Measurements from ENCODE around the gene GRIP2.

GRIP2 gene

DNA sequence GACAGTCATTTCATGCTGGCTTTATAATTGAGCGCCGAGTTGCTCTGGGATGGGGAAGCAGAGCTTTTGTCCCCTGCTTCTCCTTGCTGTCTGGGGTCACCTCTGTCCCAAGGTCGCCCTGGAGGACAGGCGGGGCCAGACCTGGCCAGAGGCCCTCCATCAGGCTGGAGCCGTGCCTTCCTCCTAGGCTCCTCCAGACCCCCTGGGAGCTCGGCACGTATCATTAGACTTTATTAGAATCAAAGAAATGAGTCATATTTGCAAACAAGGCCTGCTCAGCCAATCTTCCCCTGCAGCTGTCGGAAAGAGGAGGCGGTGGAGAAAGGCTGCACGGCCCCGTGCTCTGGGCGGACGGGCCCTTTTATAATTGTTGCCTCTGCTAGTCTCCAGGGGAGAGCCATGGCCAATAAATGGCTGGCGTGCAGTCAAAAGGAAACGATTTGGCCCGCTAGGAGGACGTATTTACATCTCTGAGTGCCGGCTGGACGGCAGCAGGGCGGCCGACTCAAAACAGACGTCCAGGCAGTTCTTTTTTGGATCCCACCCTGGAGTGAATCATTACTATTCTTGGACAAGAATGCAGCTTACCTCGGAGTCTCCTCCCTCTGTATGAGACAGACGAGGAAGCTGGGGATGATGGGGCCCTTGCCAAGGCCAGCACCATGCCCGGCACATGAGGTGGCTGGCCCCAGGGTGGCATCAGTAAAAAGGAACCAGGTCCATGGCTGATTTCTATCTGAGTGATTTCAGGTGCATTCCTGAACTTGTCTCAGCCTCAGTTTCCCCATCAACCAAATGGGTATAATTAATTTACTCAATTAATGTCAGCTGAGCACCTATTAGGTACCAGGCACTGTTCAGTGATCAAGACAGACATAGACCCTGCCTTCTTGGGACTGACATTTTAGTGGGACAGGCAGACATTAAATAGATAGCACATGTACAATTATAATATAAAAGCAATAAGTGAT is 87.1 kb downstream of the GRIP2 start:
- DNase-seq (ENCODE audit: low read depth), result peak; percentile 98
- peak overlapping the region; percentile 7 for H3K4me3 ChIP-seq (ENCODE audit: control insufficient read depth, low read depth, low read length)
- peak; percentile 27 for TF ChIP-seq CTCF (IDR thresholded peaks at IDR 0.05; ENCODE audit: control insufficient read depth, insufficient read depth, low read depth, low read length, missing control alignments)

DNA sequence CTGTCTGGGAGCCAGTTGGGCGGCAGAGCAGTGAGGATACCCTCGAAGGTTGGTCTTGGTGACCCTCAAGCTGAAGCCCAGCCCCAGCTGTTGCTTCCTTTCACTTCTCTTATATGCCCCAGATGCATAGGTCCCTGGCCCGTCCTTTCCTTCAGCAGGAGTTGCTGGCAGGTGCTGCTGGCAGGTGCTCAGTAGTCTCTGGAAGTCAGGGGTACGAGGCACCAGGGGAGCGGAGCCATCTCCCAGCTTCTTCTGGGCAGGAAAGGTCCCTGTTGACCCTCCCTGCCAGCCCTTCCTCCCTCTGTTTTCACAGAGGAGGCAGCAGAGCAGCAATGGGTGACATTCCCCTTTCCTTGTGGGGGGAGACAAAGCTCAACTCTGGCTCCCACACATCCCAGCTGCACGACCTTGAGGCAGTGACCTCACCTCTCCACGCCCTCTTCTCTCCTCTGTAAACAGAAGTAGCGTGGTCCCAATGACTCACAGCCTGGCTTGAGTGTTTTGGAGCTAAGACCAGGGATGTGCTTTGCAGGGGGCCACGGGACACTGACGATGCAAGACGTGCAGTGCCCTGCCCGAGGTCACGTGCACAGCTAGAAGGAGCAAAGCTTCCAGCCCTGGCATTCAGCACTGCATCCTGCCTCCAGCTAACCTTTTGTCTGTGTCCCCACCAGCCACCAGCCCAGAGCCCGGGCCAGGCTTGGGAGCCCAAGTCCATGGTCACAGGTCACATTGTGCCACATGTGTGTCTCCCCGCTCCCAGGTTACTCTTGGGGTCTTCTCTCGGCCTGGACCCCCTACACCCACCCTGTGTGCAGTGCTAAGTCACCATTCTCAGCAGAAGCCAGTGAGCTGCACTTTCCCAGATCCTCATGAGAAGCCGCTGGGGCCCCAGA is 88.0 kb downstream of the GRIP2 start:
- no peak for TF ChIP-seq CTCF (IDR thresholded peaks at IDR 0.05; ENCODE audit: control insufficient read depth, insufficient read depth, low read depth, low read length, missing control alignments)
- peak; percentile 73 for DNase-seq (ENCODE audit: low read depth)
- H3K4me3 ChIP-seq (ENCODE audit: control insufficient read depth, low read depth, low read length), result peak overlapping the region; percentile 3; the same call in 1 of the 2 replicates

- no peak for TF ChIP-seq CTCF (IDR thresholded peaks at IDR 0.05; ENCODE audit: control insufficient read depth, insufficient read depth, low read depth, low read length, missing control alignments)
- no peak for DNase-seq (ENCODE audit: low read depth)
- H3K4me3 ChIP-seq (ENCODE audit: control insufficient read depth, low read depth, low read length), result no peak overlapping the region
Measured at GRCh38 chr3:14450922-14451606, 89.1 kb downstream of the GRIP2 start.

DNA sequence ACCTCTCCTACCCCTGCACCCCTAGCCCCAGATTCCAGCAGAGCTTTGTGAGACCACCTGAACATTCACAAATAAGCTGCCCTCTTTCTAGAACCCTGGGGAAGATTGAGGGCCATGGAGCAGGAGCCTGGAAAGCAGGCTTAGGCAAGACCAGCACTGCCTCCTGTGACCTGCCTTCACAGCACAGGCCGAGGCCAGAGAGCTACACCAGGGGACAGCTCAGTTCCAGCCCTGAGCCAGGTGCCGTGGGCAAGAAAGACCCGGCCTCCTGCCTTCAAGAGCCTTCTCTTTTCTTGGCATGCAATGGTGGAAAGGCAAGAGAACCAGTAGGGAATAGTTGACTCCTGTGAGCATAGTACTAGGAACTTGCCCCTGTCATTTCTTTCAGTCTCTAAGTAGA is 89.6 kb downstream of the GRIP2 start:
- H3K4me3 ChIP-seq (ENCODE audit: control insufficient read depth, low read depth, low read length), result no peak overlapping the region
- no peak for TF ChIP-seq CTCF (IDR thresholded peaks at IDR 0.05; ENCODE audit: control insufficient read depth, insufficient read depth, low read depth, low read length, missing control alignments)
- no peak for DNase-seq (ENCODE audit: low read depth)

DNA sequence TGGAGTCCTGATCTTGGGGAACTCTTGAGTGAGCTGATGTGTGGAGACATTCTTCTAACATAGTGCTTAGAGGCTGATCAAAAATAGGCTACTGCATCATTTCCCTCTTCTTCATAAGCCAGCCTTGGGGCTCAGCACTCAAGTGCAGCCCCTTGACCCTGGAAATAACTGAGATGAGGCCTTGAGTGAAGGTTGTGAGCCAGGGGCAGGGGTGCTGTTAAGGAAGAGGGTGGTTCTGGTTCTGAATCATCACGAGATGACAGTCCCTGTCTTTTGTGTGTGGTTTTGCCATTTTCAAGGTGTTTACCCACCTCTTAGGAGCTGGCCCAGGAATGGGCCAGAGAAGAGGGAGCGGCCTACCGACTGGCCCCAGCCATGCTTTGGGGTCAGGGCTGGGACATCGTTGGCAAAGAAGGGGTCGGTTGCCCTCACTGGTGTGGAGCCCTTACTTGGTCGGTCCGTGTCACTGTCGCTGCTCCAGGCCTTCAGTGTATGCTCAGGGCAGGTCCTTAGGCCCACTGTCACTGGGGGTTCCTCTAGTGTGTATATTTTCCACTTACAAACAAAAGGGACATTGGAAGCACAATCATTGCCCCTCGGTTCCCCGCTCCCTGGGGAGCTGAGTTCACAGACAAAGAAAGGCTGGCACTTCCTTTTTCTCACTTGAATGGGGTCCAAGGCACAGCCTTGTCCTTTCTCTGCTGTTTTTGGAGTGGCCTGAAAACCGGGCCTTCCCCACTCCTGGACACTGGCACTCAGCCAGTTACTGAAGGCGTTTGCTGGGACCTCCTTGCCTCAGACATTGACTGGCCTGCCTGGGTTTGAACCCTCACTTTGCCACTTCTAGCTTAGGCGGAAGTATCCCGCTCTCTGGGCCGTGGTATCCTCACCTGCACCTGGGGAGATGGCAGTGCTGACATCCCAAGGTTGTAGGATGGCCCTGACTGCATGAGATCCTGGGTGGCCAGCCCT is 91.1 kb downstream of the GRIP2 start:
- DNase-seq (ENCODE audit: low read depth), result no peak
- H3K4me3 ChIP-seq (ENCODE audit: control insufficient read depth, low read depth, low read length), result no peak overlapping the region
- no peak for TF ChIP-seq CTCF (IDR thresholded peaks at IDR 0.05; ENCODE audit: control insufficient read depth, insufficient read depth, low read depth, low read length, missing control alignments)

Data from AG09309 (cell line).